ENCODE measurements around the gene STAT3.

The STAT3 gene

DNA sequence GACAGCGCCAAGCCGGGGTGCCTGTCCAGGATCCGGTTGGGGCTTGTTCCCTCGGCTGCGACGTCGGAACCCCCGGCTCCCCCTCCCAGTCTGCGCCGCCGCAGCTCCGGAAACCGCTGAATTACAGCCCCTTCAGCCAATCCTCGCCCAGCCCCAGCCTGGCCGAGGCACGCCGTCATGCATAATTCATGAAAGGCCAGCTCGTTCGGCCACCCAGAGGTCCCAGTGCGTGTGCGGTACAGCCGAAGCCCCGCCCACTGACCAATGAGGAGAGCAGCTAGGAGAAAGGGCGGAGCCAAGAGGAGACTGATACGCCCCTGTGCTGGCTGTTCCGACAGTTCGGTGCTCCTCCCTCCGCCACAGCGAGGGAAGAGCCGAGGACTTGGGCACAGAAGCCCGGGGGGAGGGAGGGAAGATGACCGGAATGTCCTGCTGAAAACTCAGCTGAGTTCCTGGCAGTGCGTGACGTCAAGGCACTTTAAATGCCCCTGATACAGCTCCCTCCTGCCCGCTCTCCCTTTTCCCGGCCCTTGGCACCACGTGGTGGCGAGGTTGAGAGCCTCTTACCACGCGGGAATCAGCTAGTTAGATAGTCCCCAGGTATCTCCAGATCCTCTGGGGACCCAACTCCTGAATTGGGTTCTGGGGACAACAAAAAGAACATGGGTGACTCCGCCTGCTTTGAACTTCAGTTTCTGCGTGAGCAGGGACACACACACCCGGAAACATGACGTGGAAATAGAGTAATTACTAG lies at the start of gene STAT3:
TSS of gene STAT3 (minus strand) at position 62 of the 754 bp plus-strand sequence. CDS start 39,926 bp downstream, outside the sequence.
- DNase-seq: peak; percentile 98

DNA sequence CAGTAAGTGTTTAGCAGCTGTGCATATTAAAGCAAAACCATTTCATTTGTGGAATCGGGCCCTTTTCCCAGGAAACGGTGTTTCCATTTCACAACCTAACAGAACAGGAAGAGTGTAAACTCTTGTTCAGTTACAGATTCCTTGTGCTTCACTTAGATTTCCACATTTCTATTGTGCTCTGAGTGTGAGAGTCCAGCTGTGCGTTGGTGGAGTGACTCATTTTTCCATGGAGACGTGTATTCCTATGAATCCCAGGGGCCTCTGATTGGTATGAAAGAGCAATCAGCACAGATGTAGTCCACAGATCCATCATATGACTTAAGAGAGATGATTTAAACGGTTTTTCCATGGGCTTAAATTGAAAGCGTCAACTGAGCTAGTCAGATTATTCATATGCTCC lies 48.1 kb upstream of the STAT3 start:
- no peak for DNase-seq

GRCh38 chr17:42431758-42432161 lies 43.5 kb upstream of the STAT3 start:
- no peak for DNase-seq

- DNase-seq: no peak
Observed at GRCh38 chr17:42429726-42430447, 41.6 kb upstream of the STAT3 start.

DNA sequence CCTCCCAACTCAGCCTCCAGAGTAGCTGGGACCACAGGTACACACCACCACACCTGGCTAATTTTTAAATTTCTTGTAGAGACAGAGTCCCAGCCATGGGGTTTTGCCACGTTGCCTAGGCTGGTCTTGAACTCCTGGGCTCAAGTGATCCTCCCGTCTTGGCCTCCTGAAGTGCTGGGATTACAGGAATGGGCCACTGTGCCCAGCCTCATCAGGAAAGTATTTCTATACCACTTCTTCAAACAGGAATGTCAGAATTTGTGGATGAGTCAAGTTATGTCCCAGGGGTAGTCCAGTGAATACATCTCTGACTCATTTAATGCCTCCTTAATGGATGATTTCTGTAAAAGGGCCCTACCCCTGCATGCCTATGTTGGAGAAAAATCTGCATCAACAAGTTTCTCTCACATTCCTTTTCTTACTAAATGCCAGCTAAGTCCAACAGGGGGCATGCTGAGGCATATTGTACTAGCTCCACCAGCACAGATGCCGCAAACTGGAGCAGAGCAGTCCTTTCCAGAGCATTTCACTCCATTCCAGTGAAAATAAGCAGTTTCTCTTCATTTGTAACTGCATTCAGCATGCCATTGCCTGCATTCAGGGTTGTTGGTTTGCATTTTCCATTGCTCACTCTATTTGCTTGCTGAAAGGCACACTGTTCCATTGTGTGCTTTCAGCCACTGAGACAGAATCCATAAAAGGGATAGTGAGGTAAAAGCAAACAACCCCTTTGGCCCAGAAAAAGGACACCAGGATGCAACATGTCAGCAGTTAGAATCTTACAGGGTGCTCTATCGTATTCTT lies 40.1 kb upstream of the STAT3 start:
- peak; percentile 33 for DNase-seq

GRCh38 chr17:42424991-42425610 lies 36.9 kb upstream of the STAT3 start:
- no peak for DNase-seq

DNA sequence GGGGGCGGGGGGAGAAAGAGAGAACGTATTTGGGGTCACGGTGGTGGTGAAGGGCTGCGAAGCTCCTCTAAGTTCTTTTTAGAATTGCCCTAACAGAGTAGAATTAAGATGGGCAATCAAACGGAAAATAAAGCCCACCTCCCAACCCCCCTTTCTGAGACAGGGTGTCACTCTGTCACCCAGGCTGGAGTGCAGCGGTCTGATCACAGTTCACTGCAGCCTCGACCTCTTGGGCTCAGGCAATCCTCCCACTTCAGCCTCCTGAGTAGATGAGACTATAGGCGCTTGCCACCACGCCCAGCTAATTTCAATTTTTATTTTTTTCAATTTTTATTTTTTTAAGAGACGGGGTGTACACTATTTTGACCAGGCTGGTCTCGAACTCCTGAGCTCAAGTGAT lies 35.5 kb upstream of the STAT3 start:
- DNase-seq: no peak

- DNase-seq: no peak
Observed at GRCh38 chr17:42422958-42423712, 34.9 kb upstream of the STAT3 start, which contains the start of gene CAVIN1. Gene CAVIN1, minus strand, starts transcription at chr17:42423256. Its CDS starts 159 bp downstream, at chr17:42423097.

DNA sequence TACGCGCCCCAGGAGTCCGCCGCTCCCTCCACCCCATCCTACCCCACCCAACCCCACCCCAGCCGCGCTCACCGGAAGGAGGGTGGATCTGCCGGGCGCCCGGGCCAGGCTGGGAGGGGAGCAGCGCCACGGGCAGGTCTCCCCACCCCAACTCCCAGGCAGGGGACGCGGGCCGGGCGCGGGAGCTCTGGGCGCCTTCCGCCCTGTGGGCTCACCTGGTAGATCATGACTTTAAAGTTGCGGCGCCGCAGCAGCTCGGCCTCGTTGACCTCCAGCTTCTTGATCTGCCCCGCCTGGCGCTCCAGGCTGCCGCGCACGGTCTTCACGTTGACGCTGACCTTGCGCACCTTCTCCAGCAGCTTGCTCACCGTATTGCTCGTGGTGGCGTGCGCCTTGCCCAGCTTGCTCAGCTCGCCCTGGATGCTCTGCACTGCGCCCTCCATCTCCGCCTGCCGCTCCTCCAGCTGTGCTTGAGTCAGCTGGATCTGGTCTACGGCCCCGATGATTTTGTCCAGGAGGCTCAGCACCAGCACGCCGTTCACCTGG lies 34.2 kb upstream of the STAT3 start:
- no peak for DNase-seq

- no peak for DNase-seq
Observed at GRCh38 chr17:42421507-42422338, 33.5 kb upstream of the STAT3 start.

GRCh38 chr17:42421136-42421506 lies 32.9 kb upstream of the STAT3 start:
- no peak for DNase-seq

DNA sequence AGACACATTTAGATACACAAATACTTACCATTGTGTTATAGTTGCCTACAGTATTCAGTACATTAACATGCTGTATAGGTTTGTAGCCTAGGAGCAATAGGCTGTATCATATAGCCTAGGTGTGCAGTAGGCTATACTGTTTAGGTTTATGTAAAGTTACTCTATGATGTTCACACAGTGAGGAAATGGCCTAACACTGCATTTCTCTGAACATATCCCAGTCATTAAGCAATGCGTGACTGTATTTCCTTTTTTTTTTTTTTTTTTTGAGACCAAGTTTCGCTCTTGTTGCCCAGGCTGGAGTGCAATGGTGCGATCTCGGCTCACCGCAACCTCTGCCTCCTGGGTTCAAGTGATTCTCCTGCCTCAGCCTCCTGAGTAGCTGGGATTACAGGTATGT lies 29.7 kb upstream of the STAT3 start:
- DNase-seq: peak; percentile 29

DNA sequence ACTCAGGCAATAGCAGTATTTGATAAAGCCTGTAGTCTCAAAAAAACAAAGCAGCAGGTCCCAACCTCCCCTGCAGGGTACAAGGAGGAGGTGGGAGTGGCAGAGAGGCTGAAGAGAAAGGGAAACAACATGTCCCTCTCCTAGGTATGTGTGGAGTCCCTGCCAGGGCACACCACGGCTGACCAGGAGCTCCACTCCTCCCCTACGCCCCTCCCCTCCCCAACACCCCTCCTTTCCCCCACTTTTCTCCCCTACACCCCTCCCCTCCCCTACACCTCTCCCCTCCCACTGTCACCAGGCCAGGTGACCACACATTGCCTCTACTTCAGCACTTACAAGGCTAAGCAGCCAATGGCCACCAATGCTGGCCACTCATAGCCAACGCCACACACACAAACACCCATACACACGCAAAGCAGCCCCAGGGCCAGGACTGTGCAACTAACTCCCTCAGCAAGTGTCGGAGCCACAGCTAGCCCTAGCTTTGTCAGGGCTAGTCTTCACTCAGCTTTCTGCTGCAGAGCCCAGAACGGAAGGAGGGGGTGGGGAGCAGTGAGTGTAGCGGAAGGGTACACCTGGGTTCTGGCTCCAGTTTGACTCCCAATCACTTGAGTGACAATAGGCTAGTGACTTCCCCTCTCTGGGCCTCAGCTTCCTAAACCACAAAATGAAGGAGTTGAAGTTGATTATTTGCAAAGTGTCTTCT lies 26.6 kb upstream of the STAT3 start:
- DNase-seq: peak; percentile 71

- DNase-seq: no peak
Observed at GRCh38 chr17:42413464-42414040, 25.3 kb upstream of the STAT3 start.

DNA sequence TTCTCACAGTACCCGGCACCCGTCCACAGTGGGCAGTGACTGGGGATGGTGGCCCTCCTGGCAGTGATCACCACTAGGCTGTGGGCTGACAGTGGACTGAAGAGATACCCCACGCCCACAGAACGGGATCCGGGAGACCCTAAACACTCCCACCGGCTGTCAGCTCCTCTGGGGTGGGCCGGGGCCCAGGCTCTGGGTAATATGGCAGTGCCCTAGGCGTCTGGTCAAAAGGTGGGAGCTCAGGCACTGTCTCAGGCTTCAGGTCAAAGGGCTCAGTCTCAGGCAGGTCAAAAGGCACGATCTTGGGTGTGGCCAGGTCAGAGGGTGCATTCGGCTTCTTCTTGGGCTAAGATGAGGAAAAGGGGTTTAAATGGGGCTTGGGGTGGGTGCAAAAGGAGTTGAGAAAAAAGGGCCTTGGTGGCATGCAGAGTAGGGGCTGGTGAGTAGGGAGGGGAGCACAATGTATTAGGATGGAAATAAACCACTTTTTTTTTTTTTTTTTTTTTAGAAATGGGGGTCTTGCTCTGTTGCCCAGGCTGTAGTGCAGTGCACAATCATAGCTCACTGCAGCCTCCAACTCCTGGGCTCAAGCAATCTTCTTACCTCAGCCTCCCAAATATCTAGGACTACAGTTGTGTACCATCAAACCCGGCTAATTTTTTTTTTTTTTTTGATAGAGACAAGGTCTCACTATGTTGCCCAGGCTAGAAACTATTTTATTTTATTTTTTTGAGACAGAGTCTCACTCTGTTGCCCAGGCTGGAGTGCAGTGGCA lies 23.9 kb upstream of the STAT3 start:
- DNase-seq: no peak

- DNase-seq: no peak
Observed at GRCh38 chr17:42411361-42411760, 23.1 kb upstream of the STAT3 start.

- DNase-seq: no peak
Observed at GRCh38 chr17:42410319-42410685, 22.1 kb upstream of the STAT3 start.

DNA sequence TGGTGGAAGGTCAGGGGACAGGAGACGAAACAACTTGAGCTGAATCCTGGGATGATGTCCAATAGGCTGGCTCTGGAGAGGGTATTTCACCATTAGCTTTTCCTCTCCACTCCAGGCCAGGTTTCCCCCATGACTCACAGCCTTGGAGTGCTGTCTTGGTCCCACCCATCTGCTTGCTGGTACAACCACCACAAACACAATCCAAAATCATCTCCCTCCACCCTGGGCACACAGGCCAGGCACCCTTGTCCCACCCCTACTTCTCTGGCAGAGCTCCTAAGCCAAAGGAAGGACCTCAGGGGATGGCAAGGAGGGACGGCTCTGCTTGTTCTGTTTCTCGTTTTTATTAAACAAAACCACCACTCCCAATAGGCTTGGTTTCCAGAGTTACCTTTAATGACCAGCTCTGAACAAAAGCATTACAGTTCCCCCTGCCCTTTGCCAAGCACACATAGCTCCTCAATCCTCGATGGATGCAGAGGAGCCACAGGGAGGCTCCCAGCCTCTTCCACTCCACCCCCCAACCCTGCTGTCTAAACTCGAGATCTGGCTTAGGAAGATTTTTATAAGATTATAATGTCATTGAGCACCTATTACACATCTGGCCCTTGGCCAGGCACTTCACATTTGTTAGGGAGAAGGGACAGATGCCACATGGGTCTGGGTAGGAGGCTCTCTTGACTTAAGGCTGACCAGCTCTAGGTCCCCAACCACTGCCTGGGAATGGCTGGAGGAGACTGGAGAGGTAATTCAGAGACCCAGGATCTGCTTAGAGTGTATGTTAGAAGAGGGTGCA lies 21.5 kb upstream of the STAT3 start:
- no peak for DNase-seq

Data from GF-D8 (cell line).